Measurements from ENCODE around the gene ABCC9.

DNA sequence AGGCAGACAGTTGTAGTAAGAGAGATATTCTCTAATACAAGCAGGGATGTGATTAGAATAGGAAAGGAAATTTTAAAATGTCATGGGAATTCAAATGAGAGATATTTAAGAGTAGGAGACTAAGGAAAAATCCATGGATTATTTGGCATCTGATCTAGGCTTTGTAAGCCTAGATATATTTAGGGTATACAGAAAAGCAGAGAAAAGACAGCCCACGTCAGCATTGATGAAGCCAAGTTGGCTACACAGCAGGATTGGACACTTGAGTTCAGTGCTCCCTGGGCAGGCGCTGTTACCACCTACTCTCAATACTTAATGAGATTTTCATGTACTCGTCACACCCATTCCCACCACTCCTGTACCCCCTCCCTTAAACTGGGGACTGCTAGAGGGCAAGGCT, 165.1 kb downstream of the ABCC9 start:
- TF ChIP-seq, protein P1, sequence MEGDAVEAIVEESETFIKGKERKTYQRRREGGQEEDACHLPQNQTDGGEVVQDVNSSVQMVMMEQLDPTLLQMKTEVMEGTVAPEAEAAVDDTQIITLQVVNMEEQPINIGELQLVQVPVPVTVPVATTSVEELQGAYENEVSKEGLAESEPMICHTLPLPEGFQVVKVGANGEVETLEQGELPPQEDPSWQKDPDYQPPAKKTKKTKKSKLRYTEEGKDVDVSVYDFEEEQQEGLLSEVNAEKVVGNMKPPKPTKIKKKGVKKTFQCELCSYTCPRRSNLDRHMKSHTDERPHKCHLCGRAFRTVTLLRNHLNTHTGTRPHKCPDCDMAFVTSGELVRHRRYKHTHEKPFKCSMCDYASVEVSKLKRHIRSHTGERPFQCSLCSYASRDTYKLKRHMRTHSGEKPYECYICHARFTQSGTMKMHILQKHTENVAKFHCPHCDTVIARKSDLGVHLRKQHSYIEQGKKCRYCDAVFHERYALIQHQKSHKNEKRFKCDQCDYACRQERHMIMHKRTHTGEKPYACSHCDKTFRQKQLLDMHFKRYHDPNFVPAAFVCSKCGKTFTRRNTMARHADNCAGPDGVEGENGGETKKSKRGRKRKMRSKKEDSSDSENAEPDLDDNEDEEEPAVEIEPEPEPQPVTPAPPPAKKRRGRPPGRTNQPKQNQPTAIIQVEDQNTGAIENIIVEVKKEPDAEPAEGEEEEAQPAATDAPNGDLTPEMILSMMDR (IDR thresholded peaks at IDR 0.05; ENCODE audit: low read depth, low read length): no peak
- TF ChIP-seq POLR2A (IDR thresholded peaks at IDR 0.05; ENCODE audit: extremely low read depth, insufficient read length) (no peak), MYC (IDR thresholded peaks at IDR 0.05; ENCODE audit: low read depth, low read length) (no peak)

Measured in NB4 (cell line).